SKM-1 treated with dmso at 0.1 percent for 144 hours (cell line): ENCODE data around the gene PRMT6.
"Not testable (repeated sequence)": the region's sequence is repeated elsewhere in the genome, so short reads cannot be mapped to it uniquely, and the experiment has no call there.

Source experiments
- DNase-seq: peaks from one replicate; lab custom pipeline; 2025; ENCODE audit not compliant: unreplicated experiment; lab: John Stamatoyannopoulos, UW

The PRMT6 gene

GRCh38 chr1:107056426-107057196, at the start of gene PRMT6:
Gene PRMT6, plus strand, starts transcription at chr1:107056674. Its CDS starts 42 bp downstream, at chr1:107056716.
- DNase-seq: peak; percentile 75

- DNase-seq: no peak
Measured at GRCh38 chr1:107009281-107009680, 47.2 kb upstream of the PRMT6 start.

DNA sequence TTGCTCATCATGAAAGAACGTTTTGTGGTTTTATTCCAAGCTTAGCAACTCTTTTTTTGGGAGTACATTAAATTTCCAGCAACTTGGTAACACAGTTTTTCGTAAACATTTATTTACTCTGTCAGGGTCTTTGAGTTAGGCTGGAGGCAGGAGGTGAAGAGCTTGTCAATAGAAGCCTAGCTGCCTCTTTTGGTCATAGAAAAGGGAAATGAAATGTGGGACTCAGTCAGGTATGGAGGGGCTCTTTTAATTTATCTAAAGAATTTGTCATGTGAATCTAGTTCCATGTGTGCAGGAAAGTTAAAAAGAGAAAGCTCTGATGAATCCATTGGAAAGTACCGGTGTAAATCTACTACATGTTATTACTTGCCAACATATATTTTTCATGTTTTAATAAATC, 45.9 kb upstream of the PRMT6 start:
- no peak for DNase-seq

- no peak for DNase-seq
Measured at GRCh38 chr1:107016376-107016978, 40.0 kb upstream of the PRMT6 start.

DNA sequence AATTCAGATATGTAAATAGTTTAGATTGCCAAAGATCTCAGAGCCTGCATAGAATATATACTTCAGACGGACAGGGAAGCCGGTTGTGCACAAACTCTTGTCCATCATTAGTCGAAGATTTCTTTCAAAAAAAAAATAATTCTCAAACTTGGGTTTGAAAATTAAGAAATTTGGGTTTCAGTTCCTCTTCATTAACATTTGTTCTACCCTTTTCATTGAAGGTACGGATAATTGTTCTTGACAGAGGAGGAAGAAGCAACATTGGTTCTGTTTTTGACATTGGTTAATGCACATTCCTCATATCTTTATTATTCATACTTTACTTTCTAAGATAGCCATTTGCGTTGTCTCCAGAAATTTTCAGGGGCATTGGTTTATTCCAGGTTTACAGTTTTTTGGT, 38.0 kb upstream of the PRMT6 start:
- no peak for DNase-seq

GRCh38 chr1:107019166-107019565, 37.3 kb upstream of the PRMT6 start:
- no peak for DNase-seq

GRCh38 chr1:107038874-107039273, 17.6 kb upstream of the PRMT6 start:
- DNase-seq: not testable (repeated sequence)

DNA sequence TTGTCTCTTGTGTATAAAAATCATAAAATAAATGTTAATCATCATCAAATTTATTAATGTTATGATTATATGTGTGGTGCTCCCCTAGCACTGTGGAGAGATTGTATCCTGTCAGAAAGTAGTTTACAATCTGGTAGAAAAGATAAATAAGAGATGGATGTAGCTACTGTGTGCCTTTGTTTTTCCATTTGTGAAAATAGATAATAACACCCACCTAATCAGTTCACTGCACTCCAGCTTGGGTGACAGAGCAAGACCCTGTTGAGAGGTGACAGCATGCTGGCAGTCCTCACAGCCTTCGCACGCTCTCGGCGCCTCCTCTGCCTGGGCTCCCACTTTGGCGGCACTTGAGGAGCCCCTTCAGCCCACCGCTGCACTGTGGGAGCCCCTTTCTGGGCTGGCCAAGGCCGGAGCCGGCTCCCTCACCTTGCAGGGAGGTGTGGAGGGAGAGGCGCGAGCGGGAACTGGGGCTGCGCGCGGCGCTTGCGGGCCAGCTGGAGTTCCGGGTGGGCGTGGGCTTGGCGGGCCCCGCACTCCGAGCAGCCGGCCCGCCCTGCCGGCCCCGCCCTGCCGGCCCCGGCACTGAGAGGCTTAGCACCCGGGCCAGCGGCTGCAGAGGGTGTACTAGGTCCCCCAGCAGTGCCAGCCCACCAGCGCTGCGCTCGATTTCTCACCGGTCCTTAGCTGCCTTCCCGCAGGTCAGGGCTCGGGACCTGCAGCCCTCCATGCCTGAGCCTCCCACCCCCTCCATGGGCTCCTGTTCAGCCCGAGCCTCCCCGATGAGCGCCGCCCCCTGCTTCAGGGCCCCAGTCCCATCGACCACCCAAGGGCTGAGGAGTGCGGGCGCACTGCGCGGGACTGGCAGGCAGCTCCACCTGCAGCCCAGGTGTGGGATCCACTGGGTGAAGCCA, 11.9 kb upstream of the PRMT6 start:
- DNase-seq: not testable (repeated sequence)

DNA sequence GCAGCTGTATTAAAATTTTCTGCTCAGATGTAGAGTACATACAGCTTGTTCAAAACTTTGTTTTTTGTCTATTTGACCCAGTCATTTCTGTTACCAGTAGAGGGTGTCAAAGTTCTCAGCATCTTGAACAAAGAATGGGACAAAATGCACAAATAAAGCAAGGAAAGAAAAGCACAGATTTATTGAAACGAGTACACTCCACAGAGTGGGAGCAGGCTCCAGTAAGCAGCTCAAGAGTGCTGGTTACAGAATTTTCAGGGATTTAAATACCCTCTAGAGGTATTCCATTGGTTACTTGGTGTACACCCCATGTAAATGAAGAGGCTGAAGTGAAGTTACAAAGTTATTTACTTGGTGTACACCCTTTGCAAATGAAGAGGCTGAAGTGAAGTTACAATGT, 8.9 kb upstream of the PRMT6 start:
- DNase-seq: no peak

DNA sequence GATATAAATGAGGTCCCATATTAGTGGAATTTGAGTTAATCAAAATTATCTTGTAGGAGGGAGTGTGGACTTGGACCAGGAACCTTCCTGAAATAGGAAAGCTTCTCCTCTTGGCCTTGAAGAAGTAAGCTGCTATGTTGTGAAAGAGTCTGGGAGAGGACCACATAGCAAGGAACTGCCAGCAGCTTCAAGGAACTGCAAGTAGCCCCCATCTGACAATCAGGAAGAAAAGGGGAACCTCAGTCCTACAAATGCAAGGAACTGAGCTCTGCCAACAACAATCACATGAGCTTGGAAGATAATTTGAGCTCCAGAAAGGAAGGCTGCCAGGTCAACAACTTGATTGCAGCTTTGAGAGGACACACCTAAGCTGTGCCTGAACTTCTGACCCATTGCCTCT, 8.2 kb upstream of the PRMT6 start:
- DNase-seq: no peak

DNA sequence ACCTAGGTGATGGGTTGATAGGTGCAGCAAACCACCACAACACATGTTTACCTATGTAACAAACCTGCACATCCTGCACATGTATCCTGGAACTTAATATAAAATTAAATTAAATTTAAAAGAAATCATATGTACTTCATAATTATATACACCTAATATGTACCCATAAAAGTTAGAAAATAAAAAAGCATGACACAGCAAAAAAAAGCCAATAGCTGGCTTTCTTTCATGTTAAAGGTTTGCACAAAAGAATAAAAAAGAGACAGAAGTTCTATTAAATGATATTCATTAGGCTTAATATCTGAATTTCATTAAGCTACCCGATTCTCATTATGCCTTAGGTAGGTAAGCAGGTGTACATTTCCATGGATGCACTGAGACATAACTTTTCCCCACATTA, 5.2 kb upstream of the PRMT6 start:
- no peak for DNase-seq

DNA sequence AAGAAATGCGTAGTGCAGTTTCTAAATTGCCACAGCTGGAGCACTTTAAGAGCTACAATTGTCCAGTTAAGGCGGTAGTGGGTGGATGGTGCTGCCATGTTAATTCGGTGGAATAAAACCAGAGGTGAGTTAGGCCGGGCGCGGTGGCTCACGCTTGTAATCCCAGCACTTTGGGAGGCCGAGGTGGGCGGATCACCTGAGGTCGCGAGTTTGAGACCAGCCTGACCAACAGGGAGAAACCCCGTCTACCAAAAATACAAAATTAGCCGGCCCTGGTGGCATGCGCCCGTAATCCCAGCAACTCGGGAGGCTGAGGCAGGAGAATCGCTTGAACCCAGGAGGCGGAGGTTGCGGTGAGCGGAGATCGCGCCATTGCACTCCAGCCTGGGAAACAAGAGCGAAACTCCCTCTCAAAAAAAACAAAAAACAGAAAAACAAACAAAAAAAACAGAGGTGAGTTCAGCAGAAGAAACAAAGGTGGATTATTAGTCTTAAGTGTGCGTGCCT, 502 bp upstream of the PRMT6 start:
- DNase-seq: not testable (repeated sequence)

DNA sequence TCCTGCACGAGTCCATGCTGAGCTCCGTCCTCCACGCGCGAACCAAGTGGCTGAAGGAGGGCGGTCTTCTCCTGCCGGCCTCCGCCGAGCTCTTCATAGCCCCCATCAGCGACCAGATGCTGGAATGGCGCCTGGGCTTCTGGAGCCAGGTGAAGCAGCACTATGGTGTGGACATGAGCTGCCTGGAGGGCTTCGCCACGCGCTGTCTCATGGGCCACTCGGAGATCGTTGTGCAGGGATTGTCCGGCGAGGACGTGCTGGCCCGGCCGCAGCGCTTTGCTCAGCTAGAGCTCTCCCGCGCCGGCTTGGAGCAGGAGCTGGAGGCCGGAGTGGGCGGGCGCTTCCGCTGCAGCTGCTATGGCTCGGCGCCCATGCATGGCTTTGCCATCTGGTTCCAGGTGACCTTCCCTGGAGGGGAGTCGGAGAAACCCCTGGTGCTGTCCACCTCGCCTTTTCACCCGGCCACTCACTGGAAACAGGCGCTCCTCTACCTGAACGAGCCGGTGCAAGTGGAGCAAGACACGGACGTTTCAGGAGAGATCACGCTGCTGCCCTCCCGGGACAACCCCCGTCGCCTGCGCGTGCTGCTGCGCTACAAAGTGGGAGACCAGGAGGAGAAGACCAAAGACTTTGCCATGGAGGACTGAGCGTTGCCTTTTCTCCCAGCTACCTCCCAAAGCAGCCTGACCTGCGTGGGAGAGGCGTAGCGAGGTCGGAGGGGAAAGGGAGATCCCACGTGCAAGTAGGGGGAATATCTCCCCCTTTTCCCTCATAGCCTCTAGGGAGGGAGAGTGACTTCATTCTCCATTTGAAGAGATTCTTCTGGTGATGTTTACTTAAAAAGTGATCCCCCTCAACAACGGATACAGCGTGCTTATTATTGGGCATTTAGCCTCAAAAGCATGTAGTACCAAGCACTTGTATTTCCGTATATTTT, 991 bp downstream of the PRMT6 start:
- no peak for DNase-seq

DNA sequence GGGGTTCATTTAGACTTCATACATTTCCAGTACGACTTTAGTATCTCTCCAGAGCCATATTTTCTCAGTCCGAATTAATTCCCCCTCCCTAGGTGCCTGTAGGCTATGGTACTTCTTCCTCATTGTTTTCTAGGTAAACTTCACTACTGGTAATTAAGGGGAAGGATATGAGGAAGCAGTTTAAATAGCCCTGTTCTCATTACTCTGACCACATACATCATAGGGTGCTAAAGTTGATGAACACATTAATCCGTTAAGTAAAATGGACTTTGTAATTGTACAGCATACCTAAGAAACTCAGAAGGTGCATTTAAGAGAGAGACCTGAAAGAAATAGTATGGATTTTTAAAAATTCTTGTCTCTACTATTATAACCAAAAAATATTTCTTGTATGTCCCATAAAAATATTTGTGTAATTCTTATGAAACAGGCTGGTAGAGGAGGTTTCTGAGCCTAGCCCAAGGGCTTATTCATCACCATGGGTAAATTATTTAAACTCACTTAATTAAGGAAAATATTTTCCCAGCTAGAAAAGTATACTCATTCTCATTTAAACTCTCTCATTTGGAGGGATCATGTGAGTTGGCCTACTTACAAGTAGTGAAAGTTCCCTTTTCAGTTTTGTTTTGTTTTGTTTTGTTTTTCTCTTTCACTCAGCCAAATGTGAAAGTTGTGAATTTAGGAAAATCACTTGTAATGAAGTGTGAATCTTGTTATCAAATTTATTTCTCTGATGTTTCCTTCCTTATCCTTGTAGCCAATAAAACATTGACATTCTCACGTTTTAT, 2.0 kb downstream of the PRMT6 start:
- DNase-seq: peak; percentile 7

DNA sequence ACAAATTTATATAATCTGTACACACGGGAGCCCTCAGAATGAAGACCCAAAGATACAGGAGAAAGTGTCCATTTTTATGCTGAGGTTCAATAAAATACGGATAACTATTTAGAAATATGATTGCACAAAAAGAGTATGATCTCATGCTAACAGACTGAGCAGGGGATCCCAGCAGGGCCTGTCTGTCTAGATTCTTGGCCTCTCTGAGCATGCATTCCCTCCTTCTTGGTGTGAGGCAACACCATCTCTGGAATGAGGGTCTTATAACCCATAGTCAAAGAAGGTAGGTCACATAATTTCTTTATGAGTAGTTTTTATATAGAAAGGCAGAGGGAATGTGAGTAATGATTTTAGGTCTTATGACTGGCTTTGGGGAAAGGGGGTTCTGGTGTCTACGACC, 5.4 kb downstream of the PRMT6 start:
- DNase-seq: no peak

DNA sequence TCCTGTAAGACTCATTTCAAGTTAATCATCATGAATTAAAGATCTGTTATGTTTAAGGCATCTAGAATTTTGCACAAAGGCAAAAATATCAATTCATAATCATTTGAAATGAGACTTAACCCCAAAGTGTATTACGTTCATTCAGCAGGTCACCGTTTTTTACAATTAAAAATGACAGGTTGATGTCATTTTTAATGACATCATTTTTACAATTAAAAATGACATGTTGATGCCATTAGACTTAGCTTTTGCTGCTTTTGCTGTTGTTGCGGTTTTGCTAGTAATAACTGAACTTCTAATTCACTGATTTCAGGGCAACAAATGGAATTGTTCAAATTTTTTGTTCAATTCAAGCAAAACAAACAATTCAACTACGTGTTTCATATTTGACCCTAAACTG, 17.0 kb downstream of the PRMT6 start:
- no peak for DNase-seq

DNA sequence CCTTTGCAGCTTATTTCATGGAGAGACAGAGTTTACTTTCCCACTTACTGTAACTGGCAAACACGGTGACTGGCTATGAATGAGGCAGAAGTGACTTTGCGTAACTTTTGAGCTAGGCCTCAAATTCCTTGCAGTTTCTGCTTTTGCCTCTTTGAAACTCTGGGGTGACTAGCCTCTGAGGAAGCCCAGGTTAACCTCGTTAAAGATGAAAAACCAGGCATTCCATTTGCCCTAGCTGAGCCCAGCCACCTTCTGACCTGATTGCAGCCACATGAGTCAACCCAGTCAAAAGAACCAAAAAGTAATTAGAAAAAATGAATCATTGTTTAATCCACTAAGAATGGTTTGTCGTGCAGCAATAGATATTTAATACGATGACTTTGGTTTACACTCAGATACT, 20.4 kb downstream of the PRMT6 start:
- DNase-seq: peak; percentile 67

- no peak for DNase-seq
Measured at GRCh38 chr1:107079249-107079648, 22.8 kb downstream of the PRMT6 start.

GRCh38 chr1:107081102-107081501, 24.6 kb downstream of the PRMT6 start:
- DNase-seq: no peak

DNA sequence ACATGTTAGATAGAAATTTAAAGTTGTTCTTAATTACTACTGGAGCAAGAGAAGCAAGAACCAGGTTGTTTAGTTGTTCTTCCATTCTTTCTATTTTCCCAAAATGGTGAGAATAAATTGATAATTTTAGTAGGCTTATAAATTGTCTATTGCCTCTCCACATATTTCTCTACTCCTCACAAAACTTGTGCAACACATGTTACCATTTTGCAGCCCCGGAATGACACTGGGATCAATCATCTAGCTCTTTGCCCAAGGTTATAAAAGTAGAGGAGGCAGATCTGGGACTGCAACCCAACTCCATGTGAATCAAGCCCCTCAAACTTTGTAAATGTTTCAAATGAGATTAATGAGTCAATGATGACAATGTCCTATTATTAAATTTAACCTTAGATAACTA, 34.9 kb downstream of the PRMT6 start:
- no peak for DNase-seq
